ENCODE data around the gene FREM1. TPM values are rescaled to one million over a fixed set of nuclear protein-coding genes. Genes with fewer than 3 reads are reported as not detected.
A peak's percentile ranks its signal among the peaks of the same experiment; 100 is the strongest.
"Not testable (repeated sequence)": the region's sequence is repeated elsewhere in the genome, so short reads cannot be mapped to it uniquely, and the experiment has no call there.

Gene FREM1, protein sequence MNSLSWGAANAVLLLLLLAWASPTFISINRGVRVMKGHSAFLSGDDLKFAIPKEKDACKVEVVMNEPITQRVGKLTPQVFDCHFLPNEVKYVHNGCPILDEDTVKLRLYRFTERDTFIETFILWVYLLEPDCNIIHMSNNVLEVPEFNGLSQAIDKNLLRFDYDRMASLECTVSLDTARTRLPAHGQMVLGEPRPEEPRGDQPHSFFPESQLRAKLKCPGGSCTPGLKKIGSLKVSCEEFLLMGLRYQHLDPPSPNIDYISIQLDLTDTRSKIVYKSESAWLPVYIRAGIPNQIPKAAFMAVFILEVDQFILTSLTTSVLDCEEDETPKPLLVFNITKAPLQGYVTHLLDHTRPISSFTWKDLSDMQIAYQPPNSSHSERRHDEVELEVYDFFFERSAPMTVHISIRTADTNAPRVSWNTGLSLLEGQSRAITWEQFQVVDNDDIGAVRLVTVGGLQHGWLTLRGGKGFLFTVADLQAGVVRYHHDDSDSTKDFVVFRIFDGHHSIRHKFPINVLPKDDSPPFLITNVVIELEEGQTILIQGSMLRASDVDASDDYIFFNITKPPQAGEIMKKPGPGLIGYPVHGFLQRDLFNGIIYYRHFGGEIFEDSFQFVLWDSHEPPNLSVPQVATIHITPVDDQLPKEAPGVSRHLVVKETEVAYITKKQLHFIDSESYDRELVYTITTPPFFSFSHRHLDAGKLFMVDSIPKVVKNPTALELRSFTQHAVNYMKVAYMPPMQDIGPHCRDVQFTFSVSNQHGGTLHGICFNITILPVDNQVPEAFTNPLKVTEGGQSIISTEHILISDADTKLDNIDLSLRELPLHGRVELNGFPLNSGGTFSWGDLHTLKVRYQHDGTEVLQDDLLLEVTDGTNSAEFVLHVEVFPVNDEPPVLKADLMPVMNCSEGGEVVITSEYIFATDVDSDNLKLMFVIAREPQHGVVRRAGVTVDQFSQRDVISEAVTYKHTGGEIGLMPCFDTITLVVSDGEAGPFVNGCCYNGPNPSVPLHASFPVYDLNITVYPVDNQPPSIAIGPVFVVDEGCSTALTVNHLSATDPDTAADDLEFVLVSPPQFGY (N-terminal part only)
- polyA plus RNA-seq (ENCODE audit: insufficient read length) = 19.4 TPM

DNA sequence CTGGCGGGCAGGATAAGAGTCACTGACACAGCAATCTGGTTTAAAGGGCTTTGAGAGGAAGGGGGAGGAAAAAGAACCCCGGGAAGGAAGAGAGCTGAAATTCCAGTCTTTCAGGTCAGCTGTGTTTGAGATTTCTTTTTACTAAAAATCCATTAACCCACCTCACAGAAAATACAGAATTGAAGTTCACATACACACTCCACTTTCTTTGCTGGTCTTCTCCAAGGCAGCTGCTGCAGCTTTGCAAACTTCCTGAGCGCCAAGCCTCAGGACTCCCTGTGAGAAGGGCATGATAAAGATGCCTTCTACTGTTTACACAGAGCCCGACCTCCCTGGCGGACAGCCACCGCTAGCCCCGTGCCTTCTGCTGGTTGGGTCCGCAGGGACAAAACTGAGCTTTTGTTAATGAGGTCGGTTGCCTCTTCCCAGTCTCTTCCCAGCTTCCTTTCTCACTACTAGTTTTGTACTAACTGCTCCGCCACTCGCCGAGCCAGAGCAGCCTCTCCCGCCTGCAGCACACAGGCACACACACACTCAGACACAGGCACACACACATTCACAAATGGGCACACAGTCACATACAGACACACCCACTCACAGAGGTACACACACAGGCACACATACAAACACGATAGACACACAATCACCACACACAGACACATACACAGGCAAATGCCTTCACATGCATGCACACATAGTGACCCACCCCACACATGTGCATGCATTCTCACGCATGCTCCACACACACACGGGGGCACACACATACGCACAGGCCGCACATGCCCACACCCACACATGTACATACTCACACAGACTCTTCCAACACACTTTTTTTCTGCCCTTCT lies at the start of gene FREM1:
Gene FREM1, minus strand, starts transcription at position 468 of the 845 bp plus-strand sequence. CDS start 41,451 bp downstream, outside the sequence.
- no peak for DNase-seq (ENCODE audit: low read depth)

DNA sequence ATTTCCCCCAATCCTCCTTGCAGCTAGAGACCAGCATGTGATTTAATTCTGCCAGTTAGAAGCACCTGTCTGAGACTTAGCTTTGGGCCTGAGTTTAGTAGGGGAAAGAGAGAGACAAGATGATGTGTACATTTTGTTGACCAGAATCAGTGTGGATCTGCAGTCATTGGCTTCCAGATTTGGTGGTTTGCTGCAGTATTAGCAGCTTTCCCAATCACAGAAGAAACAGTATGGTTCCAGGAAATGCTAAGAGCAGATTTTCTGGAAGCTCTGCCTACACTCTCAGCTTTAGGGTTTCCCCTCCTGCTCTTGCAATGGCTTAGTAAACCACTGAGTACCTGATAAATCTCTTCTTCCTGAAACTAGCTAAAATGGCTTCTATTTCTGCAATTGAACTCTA lies 48.8 kb upstream of the FREM1 start:
- DNase-seq (ENCODE audit: low read depth) = no peak

DNA sequence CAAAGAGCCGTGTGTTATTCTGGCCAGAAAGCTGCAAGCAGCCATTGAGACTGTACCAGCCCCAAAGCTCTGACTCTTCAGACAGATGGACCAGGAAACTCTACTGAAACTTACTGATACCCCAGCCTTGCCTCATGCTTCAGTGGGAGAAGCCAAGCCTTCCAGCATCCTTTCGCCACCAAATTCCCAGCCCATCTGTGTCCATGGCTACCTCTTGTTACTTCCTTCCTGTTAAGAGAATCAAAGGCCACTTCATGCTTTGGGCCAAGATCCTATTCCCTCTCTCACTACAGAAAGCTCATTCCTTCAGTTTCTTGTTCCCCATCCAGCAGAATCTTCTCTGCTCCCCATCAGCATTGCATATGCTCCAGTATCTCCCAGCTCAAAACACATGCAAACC lies 46.9 kb upstream of the FREM1 start:
- peak; percentile 80 for DNase-seq (ENCODE audit: low read depth)

DNA sequence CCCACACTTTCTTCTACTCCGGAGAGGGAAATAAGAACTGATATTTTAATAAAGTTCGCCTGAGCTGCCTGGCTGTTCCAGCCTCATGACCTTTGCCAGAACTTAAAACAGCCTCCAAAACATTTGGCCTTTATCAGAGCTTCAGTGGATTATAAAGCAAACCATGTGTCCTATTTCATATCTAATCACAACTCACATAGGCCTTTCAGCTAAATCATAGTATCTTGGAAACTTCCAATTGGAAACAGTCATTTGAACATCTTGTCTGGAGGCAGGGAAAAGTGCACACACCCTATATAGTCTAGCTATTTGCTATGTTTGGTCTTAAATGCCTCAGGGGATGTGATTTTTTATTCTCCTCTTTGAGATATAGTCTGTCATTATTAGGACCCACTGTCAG lies 46.0 kb upstream of the FREM1 start:
- DNase-seq (ENCODE audit: low read depth) = no peak

DNA sequence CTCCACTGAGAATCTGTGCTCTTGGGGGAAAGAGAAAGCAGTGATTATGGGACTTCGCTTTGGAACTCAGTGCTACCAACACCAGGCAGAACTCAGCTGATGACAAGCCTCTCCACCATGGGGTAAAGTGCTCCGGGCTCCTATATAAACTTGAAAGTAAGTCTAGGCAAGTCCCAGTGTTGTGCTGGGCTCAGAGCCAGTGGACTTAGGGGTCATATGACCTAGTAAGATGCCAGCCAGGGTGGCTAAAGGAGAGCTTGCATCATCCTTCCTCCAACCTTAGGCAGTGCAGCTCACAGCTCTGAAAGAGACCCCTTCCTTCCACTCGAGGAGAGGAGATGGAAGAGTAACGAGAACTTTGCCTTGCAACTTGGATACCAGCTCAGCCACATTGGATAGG lies 35.1 kb upstream of the FREM1 start:
- DNase-seq (ENCODE audit: low read depth) = no peak

DNA sequence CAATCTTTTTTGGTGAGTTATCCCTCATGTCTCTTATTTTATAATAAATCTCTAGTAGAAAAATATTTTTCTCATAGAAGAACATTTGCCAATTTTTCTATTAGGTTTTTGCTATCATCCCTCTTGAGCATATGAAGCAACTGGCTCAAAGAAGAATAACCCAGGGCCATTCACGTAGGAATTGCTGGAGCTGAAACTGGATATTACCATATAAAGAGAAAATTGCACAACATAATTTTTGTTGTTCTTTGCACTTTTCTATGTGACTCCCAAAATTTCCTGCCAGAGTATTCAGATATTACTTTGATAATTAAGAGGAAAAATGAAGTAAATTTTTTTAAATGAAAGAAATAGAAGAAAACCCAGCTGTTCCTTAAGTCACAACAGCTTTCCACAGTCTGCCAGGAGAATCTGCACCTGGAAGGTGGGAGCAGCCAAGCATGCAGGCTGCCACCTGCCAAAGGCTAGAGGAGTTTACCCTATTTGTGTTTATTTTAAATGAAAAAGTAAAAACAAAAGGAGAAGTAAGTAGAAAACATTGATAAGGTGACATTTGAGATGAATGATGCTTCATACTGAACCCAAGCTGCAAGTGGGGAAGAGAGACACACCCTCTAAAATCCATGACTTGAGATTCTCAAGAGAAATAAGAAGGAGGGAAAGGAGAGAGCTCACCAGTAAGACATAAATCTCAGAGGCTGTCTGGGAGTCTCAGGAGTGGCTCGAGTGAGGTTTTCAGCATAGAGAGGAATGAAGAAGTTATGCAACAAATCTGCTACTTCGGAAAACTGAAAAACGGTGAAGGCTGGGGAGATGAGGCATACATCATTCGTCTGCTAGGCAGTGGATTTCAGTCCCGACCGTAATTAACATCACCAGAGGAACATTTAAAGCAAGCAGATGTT lies 31.5 kb upstream of the FREM1 start:
- DNase-seq (ENCODE audit: low read depth) = peak; percentile 74

DNA sequence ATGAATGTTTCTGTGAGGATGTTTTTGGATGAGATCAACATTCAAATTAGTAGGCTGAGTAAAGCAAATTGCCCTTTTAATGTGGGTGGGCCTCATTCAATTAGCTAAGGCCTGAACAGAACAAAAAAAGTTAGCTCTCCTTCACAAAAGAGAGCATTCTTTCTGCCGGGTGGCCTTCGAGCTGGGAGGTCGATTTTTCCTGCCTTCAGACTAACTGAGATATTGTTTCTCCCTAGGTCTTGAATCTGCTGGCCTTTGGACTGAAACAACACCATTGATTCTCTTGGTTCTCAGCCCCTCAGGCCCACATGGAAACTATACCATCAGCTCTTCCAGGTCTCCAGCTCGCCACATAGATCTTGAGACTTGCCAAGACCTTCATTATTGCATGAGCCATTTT lies 29.1 kb upstream of the FREM1 start:
- no peak for DNase-seq (ENCODE audit: low read depth)

DNA sequence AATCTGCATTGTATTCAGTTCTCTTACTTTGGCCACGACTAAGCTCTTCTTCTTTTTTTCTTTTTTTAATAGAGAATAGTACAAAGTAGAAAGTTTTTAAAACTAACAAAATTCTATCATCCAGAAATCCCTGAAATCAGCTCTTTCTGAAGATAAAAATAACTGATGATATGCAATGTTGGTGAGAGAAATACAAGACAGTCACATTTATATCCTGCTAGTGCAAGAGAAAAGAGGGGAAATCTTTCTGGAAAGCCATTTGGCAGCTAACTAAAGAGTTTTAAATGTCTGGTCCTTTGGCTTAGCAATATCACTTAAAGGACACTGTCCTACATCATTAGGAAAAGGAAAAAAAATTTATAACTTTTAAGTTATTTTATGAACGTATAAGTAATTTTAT lies 27.0 kb upstream of the FREM1 start:
- no peak for DNase-seq (ENCODE audit: low read depth)

DNA sequence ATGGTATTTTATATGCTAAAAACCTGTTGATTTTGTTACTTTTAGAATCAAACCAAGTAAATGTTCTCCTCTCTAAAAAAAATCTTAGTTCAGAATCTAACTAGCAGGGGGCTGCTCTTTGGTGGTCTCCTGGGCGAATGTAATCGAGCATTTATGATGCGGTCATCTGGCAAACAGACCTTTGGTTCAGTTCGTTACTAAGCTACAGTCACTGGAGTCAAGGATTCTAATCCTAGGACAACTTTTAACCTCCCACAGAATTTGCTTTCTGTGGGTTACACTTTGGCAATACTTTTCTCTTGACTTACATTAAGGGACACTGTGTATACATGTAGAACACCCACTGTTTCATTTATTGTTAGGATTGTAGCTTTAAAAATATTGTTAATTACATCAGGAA lies 26.3 kb upstream of the FREM1 start:
- no peak for DNase-seq (ENCODE audit: low read depth)

DNA sequence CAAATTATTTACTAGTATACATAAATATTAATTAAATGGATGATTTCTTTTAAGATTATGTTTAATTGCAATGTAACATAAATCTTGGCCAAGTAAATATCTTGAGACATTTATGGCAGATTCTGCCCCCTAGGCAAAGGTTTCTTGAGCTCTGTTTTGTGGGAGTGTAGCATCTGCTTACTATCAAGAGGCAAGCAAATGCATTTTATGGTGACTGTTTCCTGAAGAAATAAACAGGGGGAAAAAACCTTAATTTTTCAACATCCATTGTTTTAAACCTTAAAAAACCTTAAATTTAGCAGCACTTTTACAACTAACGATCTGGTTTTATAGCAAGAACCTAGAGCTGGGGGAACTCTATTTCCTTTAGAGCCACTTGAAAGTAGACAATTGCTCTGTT lies 25.7 kb upstream of the FREM1 start:
- DNase-seq (ENCODE audit: low read depth) = no peak

DNA sequence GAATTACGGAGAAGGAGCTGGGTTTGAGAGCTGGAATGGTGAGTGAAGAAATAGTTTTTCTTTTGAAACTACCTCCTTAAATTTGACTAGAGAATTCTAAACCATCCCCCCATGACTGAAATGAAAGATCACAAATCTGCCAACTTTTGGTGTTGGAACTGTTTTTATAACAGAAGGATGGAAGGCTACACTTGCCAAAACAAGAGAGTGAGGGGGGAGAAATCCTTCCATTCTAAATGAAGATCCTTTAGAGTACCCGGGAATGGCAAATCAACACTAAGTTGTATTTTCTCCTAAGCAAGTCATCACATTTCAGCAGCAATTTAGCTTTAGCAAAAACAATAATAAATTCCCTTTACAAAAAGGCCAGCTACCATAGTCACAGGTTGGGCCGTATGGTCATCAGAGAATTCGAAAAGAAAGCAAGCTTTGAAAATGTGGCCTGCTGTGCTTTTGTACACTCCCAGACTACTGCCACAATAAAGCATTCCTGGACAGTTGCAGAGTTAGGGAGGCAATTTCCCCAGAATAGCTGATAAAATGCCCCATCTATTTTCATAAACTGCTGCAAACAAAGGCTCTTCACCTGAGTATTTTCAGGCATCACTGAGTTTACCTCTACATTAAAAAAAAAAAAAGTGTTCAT lies 25.0 kb upstream of the FREM1 start:
- no peak for DNase-seq (ENCODE audit: low read depth)

DNA sequence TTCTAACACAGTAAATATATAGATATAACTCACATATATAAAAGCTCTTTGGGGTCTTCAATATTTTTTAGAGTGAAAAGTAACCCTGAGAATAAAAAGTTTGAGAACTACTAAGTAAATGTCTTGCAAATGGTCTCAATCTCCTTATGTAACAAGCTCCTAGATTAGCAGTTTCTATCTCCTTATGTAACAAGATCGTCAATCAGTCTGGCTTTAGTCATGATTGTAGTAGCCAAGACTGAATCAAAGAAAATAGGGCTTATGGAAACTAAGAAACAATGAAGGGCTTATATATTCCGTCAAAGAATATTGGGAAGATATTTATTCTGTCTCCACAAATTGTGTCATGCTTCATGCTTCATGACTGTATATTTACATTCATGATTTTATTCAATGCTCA lies 22.4 kb upstream of the FREM1 start:
- no peak for DNase-seq (ENCODE audit: low read depth)

DNA sequence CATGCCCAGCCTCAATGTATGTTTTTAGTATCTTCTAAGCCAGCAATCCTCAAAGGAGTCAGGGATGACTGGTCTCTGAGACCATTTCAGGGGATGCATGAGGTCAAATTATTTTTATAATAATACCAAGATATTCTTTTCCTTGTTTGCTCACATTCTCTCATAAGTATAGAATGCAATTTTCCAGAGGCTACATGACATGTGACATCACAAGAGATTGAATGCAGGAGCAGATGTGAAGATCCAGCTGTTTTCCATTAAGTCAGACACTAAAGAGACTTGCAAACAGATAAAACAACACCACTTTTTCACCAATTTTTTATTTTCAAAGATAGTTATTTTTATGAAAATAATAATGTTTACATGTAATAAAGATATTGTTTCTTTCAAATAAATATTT lies 22.0 kb upstream of the FREM1 start:
- peak; percentile 84 for DNase-seq (ENCODE audit: low read depth)

DNA sequence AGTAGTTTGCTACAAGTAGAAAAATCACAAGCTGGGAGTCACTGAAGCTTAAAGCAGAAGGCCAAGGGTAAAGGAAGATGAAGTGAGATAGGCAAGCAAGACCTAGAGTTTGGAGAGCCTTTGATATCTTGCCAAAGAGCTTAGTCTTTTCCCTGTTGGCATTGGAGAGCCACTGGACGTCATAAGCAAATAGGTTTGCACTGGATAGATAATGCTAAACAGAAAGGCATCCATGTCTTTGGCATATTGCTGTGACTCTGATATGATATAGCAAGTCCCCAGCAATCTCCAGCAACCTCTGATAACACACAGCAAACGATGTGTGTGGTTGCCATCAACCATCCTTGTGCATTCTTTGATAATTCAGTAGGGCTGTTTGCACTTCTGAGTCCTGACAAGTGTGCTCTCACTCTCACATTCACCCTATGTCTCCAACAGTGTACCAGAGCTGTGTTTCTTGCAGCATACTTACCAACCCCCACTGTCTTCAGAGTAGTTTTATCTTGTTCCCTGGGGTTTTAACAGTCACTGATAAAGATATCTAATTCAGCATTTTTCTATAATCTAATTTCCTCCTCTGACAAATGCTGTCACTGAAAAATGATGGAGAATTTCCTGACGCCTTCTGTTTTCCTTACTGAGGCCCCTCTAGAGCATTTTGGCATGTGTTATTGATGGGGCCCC lies 16.9 kb upstream of the FREM1 start:
- no peak for DNase-seq (ENCODE audit: low read depth)

DNA sequence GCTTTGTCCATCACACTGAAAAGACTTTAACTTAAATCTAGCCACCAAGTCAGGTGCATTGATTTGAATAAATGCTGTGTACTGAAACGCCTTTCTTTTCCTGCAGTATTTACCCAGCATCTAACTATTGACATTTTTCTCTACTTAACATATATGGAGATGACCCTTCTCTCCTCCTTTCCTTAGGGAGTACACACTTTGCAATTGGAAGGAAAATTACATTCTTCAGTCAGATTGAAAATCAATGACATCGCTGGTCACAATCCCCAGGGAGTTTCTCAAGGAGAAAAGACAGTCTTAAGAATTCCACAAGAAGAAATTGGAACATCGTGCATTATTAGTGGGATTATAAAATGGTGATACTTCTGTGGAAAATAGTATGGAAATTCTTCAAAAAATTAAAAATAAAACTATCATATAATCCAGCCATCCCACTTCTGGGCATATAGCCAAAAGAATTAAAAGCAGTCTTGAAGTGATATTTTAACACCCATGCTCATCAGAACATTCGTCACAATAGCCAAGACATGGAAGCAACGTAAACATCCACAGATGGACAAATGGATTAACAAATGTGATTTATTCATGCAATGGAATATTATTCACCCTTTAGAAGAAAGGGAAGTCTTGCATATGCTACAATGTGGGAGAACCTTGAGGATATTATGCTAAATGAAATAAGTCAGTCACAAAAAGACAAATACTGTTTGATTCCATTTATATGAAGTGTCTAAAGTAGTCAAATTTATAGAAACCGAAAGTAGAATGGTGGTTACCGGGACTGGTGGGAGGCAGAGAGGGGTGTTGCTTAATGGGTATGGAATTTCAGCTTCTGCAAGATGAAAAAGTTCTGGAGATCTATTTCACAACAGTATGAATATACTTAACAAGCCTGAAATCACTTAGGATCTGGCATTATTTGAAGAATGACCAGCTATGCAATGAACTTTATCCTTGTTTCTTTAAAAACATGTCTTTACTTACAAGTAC lies 14.3 kb upstream of the FREM1 start:
- no peak for DNase-seq (ENCODE audit: low read depth)

DNA sequence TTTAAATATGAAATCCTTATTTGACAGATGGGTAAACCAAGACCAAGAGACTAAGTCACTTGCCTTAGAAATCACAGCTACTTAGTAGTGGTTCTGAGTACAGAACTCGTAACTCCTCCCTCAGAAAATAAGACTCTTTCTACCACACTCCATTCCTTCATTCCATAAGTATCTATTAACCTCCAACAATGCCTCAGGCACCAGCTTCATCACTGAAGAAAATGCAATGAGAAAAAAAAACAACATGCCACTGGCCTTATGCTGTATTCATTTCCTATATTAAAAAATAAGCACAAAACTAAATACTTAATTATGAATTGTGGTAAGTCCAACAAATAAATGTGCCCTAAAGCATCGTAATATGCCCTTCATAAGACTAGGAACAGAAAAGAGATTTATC lies 13.5 kb upstream of the FREM1 start:
- DNase-seq (ENCODE audit: low read depth) = no peak

DNA sequence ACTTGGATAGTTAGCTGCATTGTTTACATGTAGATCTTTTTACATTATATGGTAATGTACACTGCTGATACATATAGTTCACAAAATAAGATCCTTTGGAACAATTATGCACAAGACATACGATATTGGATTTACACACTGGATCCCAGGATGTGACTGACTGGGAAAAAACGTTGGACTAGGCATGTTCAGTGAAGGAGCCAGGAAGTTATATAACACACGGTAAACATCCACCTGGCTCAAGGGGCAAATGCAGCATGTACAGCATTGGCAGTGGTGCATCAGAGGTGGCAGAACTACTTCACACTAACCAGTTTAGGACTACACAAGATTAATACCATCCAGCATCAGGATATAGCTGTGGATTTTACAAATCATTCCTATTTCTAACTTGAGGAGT lies 10.6 kb upstream of the FREM1 start:
- not testable (repeated sequence) for DNase-seq (ENCODE audit: low read depth)

DNA sequence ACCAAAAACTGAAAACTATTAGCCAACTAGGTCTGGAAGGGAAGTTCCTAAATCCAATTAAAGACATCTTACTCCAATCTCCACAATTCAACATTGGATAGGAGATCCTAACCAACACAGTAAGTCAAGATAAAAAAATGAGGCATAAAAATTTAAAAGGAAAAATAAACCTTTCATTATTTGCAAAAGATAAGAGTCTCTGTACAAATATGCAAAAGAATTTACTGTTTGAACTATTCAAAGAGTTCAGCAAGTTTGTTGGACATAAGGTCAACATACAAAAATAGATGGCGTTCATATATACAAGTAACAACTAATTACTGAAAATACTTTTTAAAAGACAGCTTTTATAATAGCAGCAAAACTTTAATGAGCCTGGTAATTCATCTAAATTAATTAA lies 3.1 kb upstream of the FREM1 start:
- no peak for DNase-seq (ENCODE audit: low read depth)

Data from forelimb muscle (tissue), 1 donor.